Adrenal gland (tissue), 19 donors: ENCODE results near the gene SCIMP. TPM values are rescaled to one million over a fixed set of nuclear protein-coding genes. Genes with fewer than 3 reads are reported as not detected.

Experiments used
- DNase-seq, 7 donors: peaks; one replicate each; pipeline ENCODE4 v3.0.0-alpha.2; 2019 to 2020
- H3K27ac ChIP-seq, 5 donors: fragments of 200-600 bp; sonication (generic) in 4 of 5; 1 replicate in 3 of 5; 2 replicates in 2 of 5; pipeline versions ENCODE4 v1.5.1 to v1.8.0; 2016 to 2020; ENCODE audit warnings: mild to moderate bottlenecking in 1 of 5
- H3K27me3 ChIP-seq: fragments of 200-600 bp; 2 replicates; pipeline ENCODE4 v1.8.0; 2021
- H3K36me3 ChIP-seq, 2 donors: fragments of 200-600 bp; replicated peaks in 1 of 2; 1 replicate in 1 of 2; 2 replicates in 1 of 2; pipeline versions ENCODE4 v1.5.1 to v1.8.0; 2018 to 2022
- H3K4me1 ChIP-seq, 2 donors: fragments of 200-600 bp; replicated peaks in 1 of 2; 1 replicate in 1 of 2; 2 replicates in 1 of 2; pipeline versions ENCODE4 v1.5.1 to v1.8.0; 2018 to 2021
- H3K4me3 ChIP-seq, 4 donors: fragments of 200-600 bp; sonication (generic) in 3 of 4; one replicate each; pipeline ENCODE4 v1.5.1; 2016 to 2018
- H3K9me3 ChIP-seq, 3 donors: fragments of 200-600 bp; sonication (generic) in 1 of 3; replicated peaks in 1 of 3; 1 replicate in 2 of 3; 2 replicates in 1 of 3; pipeline versions ENCODE4 v1.5.1 to v1.8.0; 2016 to 2021
- CTCF ChIP-seq, 6 experiments: fragments of 450-650 bp in 4 of 6; fragments of 200-600 bp in 2 of 6; sonication (generic) in 1 of 6; IDR thresholded peaks; 1 replicate in 5 of 6; 2 replicates in 1 of 6; pipeline versions ENCODE4 v1.5.1 to v1.8.0; 2016 to 2021; ENCODE audit warnings: antibody characterized with exemption in 6 of 6, mild to moderate bottlenecking in 2 of 6, moderate library complexity in 1 of 6
- POLR2A ChIP-seq, 2 donors: fragments of 450-650 bp; IDR thresholded peaks; one replicate each; pipeline ENCODE4 v1.6.1; 2017; ENCODE audit warnings: antibody characterized with exemption in 2 of 2, mild to moderate bottlenecking in 2 of 2, moderate library complexity in 1 of 2
- WGBS, 4 donors: extraction: QIAGEN DNeasy Blood & Tissue Kit in 2 of 4; methylation state at CpG; one replicate each; pipeline versions ENCODE4 v1.1.5 to v1.1.7; 2013 to 2017; 5-methylcytosine and 5-hydroxymethylcytosine counted together
- intact Hi-C, 2 donors: fragments of 100-400 bp; cut with DNase I; formaldehyde crosslinking; loops; one replicate each; pipeline versions ENCODE4 v1.14.1 to v1.15.0; 2022 to 2023
- long read RNA-seq, 10 donors: library from polyadenylated mRNA in 3 of 10; unstranded in 2 of 10; stranded (forward) in 1 of 10; transcript quantifications; one replicate each; pipeline ENCODE4 v2.0.0 and lab custom pipeline, GENCODE V29; 2021 to 2026
- polyA plus RNA-seq, 3 donors: library from polyadenylated mRNA; stranded (reverse); fragments of 200-250 nt in 2 of 3; fragments of 350-450 nt in 1 of 3; fragmentation: Illumina TruSeq in 1 of 3; extraction: RNeasy Lipid Tissue Mini Kit (QIAGEN cat#74804) in 1 of 3; gene quantifications; one replicate each; pipeline ENCODE4 v1.2.3, GENCODE V29; 2013 to 2014
- total RNA-seq, 9 donors: library from RNA; depleted of rRNA in 4 of 9; stranded (reverse); fragments of >200 nt in 4 of 9; fragments of 120-200 nt in 1 of 9; fragmentation: NEBNext Ultra II Directional in 1 of 9; extraction: Animal tissue kit (Norgen Biotek cat#: 25700) in 1 of 9; gene quantifications; one replicate each; pipeline versions ENCODE4 v1.1.0 to v1.2.4, GENCODE V29; 2013 to 2023
- donor health status: healthy with polysubstance abuse.
- donor health status: Bipolar disorder and iron deficiency.
- donor health status: DM: yes; HTN: yes; CAD: no.
- donor health status: DM: no; HTN: no; CAD: no.
- donor health status: DM: no; HTN: no; CAD: no.
- donor health status: DM: yes; HTN: yes; CAD: no.

SCIMP gene
- total RNA-seq, result 10 to 100 TPM in 4 of 9 donors, 1 to 10 TPM in 5; 1.1 to 14.2 (median 9.0) TPM
- polyA plus RNA-seq, result 1 to 10 TPM in 2 of 3 donors, under 1 TPM in 1; 0.94 to 4.5 (median 1.7) TPM
- long read RNA-seq, donor 1, partial matches to known transcripts, result 0 of 1 reads
- long read RNA-seq, donor 1, other reads (novel, unspliced or antisense), result 0 of 1 reads
- long read RNA-seq, donor 2, partial matches to known transcripts, result 0 of 1 reads
- long read RNA-seq, donor 2, other reads (novel, unspliced or antisense), result 0 of 1 reads
- long read RNA-seq, donor 3, result 0 reads
- long read RNA-seq, donor 4, partial matches to known transcripts, result 0 of 4 reads
- long read RNA-seq, donor 4, other reads (novel, unspliced or antisense), result 1 of 4 reads
- long read RNA-seq, donor 5, partial matches to known transcripts, result 2 of 5 reads
- long read RNA-seq, donor 5, other reads (novel, unspliced or antisense), result 0 of 5 reads
- long read RNA-seq, donor 6, partial matches to known transcripts, result 0 of 4 reads
- long read RNA-seq, donor 6, other reads (novel, unspliced or antisense), result 2 of 4 reads
- long read RNA-seq, donor 7, partial matches to known transcripts, result 0 of 1 reads
- long read RNA-seq, donor 7, other reads (novel, unspliced or antisense), result 0 of 1 reads
- long read RNA-seq, donor 8, result 0 reads
- long read RNA-seq, donor 9, result 0 reads
- long read RNA-seq, donor 10, partial matches to known transcripts, result 0 of 1 reads
- long read RNA-seq, donor 10, other reads (novel, unspliced or antisense), result 0 of 1 reads

DNA sequence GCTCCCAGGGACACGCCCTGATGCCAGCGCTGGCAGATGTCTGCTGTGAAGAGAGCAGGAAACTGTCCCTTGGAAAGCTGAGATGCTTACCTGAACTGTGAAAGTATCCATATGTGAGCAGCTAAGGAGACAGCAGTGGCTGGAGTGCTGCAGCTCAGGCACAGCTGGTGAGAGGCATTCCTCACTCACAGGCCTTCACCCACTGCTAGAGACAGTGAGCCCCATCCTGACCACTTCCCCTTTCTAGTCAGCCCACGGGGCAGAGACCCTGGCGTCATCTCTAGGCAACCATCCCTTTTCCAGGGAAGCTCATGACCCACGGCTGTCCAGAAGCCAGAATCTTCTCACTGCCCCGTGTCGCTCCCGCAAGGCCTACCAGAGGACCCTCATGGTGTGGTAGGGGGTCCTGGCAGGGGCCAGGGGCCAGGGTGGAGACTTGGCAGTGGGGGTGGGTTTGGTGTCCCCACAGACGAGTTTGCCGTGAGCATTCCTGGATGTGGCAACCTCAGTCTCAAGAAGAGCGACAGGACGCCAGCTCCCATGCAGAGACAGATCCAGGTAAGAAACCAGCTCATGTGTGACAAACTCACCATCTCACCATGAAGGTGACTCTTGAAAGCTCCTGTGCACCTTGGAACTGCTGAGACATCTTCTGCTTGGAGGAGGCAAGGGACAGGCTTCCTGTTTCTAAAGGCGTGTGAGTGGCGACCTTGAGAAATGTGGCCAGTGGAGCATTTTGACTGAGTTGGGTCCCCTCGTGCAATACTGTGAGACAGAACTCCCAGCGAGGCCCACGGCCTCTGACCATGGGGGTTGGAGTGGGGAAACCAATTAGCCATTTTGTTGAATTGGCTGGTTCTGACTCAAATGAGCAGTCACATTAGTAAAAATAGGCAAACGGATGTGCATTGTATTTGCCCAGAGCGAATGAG is at the start of gene SCIMP:
SCIMP (minus strand) TSS at position 216 of the 932 bp plus-strand sequence; CDS start at position 111, 105 bp downstream.
- peak; percentile 33 to 66 (median 45) for DNase-seq
- intact Hi-C loops, result loop anchor here in 1 of 2 donors (5.0 kb wide), 1 partner anchor 38 kb away; no protein-coding TSS in a partner anchor
- WGBS, 4 donors, result 75 to 84% (median 82%) methylated on average over 15 to 19 of the region's 19 CpGs

DNA sequence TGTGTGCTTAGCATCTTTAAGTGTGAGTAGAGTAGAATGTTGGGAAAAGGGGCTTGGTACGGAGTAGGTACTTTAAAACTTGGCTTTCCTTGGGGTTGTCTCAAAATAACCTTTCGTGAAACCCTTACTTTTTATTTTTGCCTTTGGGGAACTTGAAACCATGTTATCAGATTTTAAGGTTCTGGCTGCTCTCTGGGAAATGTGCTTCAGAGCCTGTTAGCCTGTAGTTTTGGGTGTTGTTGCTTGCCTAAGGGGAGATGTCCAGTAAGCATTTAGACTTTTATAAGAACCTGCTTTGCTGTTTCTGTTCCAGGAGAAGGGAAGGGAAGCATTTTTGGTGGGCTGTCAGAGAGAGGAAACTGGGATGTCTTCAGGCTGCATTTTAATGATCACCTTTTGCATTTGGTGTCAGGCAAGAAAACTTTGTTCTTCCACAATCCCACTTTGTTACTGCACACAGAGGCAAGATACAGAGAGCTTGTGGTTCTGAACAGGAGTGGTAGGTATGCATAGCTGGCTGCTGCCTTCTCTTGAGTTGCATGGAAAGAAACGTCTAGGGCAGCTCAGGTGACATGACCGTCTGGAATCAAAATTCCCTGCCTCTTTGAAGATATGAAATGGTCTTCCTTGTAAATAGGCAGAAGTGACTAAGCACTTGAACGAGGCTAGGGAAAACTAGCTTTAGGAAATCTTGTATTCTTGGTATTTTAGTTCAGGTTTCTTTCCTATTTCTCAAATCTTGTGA is 49.1 kb upstream of the SCIMP start:
- 34 to 45% (median 41%) methylated on average over 5 of the region's 5 CpGs for WGBS, 4 donors
- H3K4me3 ChIP-seq, result peak overlapping the region in 1 of 4 donors; percentile 95

More for the DNA sequence above, at the start of gene SCIMP:
- no peaks in the 10 kb centered on the region for H3K4me1 ChIP-seq
- no peaks in the 10 kb centered on the region for H3K36me3 ChIP-seq
- H3K4me3 ChIP-seq, result peak within 1 kb of the TSS in 1 of 4 donors; percentile 31
- H3K9me3 ChIP-seq, result no peaks in the 10 kb centered on the region
- TF ChIP-seq POLR2A (IDR thresholded peaks at IDR 0.05) (no peak), CTCF (IDR thresholded peaks at IDR 0.05) (no peak)
- no peaks in the 10 kb centered on the region for H3K27me3 ChIP-seq
- peak within 1 kb of the TSS in 4 of 5 donors; percentile 17 to 81 (median 40) for H3K27ac ChIP-seq

GRCh38 chr17:5282642-5283217 is 48.1 kb upstream of the SCIMP start:
- H3K27ac ChIP-seq, result peak overlapping the region in 2 of 5 donors; percentile 34 to 97
- no peak for TF ChIP-seq POLR2A (IDR thresholded peaks at IDR 0.05)
- no peak for TF ChIP-seq CTCF (IDR thresholded peaks at IDR 0.05)
- 3 to 5% (median 3%) methylated on average over 13 to 34 of the region's 34 CpGs for WGBS, 4 donors
- no peaks in the 10 kb centered on the region for H3K9me3 ChIP-seq
- H3K36me3 ChIP-seq, result no peaks in the 10 kb centered on the region
- H3K4me1 ChIP-seq, result peaks cover 21 to 34% of the 10 kb centered on the region in 2 donors
- H3K27me3 ChIP-seq, result no peaks in the 10 kb centered on the region
- intact Hi-C loops, result no loop called here
- peak overlapping the region in 3 of 4 donors; percentile 22 to 95 (median 36) for H3K4me3 ChIP-seq
- peak in 6 of 7 donors; percentile 24 to 46 (median 38) for DNase-seq

More for the DNA sequence above, 49.1 kb upstream of the SCIMP start:
- DNase-seq, result no peak
- intact Hi-C loops, result no loop called here
- Histone ChIP-seq H3K36me3 (no peaks in the 10 kb centered on the region), H3K27ac (peak overlapping the region in 2 of 5 donors; percentile 11 to 16), H3K9me3 (no peaks in the 10 kb centered on the region), H3K4me1 (peaks cover 21 to 35% of the 10 kb centered on the region in 2 donors), H3K27me3 (no peaks in the 10 kb centered on the region)
- TF ChIP-seq POLR2A (IDR thresholded peaks at IDR 0.05) (no peak), CTCF (IDR thresholded peaks at IDR 0.05) (no peak)
